K562 treated with DMSO at 1 percent for 48 hours (cell line): ENCODE data around the gene PRXL2C. TPM values are rescaled to one million over a fixed set of nuclear protein-coding genes. Genes with fewer than 3 reads are reported as not detected.

Experiments used
- total RNA-seq: library from RNA; unstranded; fragments of 300-600 nt; gene quantifications from 2 replicates; pipeline ENCODE4 v1.2.3, GENCODE V29; 2022; ENCODE audit warnings: low replicate concordance; ENCODE audit errors: extremely low read depth

Gene PRXL2C, protein sequence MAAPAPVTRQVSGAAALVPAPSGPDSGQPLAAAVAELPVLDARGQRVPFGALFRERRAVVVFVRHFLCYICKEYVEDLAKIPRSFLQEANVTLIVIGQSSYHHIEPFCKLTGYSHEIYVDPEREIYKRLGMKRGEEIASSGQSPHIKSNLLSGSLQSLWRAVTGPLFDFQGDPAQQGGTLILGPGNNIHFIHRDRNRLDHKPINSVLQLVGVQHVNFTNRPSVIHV
- not detected in 2 replicates for total RNA-seq

DNA sequence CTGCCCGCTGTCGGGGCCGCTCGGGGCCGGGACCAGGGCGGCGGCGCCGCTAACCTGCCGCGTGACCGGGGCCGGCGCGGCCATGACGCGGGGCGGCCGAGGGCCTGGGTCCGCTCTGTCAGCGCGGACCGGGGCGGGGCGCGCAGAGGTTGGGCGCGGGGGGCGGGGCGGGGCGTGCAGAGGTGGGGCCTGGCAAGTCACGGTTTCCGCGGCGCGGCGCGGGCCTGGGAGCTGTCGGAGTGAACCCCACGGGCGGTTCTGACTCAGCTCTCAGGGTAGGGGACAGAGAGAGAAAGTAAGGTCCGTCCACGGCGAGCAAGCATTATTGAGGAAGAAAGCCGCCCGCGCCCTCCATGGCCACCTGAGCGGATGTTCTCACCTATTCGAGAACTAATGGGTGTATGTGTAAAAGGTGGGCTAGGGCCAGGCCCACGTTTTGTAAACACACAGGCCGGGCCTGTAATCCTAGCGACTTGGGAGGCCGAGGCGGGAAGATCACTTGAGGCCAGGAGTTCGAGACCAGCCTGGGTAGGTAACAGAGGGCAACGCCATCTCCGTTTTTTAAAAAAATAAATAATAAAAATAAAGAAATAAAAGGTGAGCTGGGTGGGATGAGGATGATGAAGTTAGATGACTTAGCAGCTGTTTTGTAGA lies at the start of gene PRXL2C:
Gene PRXL2C, minus strand, starts transcription at position 120 of the 654 bp plus-strand sequence. Its CDS starts 36 bp downstream, at position 84.

DNA sequence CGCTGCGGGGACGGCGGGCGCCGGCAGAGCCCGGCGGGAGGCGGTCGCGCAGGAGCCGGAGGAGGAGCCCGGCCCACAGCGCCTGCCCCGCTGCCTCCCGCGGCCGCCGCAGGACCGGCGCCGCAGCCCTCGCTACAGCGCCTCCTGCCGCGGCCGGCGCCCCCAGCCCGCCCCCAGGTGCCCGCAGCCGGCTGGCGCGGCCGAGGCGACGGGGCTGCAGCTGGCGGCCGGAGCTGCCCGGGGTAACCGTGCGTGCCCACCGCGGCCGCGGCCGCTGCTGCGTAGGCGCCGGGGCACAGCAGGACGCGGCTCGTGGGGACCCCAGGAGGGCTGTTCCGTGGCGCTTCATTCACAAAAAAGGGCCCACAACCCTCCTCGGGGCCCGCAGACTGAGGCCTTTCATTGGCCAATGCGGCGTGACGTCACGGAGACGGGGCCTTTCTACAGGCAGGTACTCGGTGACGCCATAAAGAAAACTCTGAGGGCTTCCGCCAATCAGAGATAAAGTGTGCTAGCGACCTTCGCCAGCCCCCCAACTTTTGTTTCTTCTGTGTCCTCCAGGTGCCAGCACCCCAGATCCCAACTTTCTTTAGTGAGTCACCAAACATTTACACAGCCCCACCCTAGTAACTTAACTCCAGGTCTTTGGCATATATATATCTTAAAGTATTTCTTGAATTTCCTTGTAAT lies 35.5 kb downstream of the PRXL2C start, which contains the start of gene CDC14B:
Gene CDC14B, minus strand, starts transcription at position 353 of the 690 bp plus-strand sequence. CDS start 465 bp downstream, outside the sequence.

Other genes with a start within 250 kb of the PRXL2C start
- not detected in 2 replicates for gene ZNF367, start 236.9 kb downstream of the PRXL2C start, total RNA-seq
- gene HABP4, start 205.1 kb downstream of the PRXL2C start, total RNA-seq = not detected in 2 replicates
- gene CDC14B, start 35.5 kb downstream of the PRXL2C start, total RNA-seq = not detected in 2 replicates
- gene ZNF510, start 122.8 kb upstream of the PRXL2C start, total RNA-seq = not detected in 2 replicates
- gene ZNF782, start 199.2 kb upstream of the PRXL2C start, total RNA-seq = not detected in 2 replicates